GM12878 (cell line): ENCODE data around the gene FGF12. TPM values are rescaled to one million over a fixed set of nuclear protein-coding genes. Genes with fewer than 3 reads are reported as not detected.

Experiments
- ASH2L ChIP-seq: fragments of 300-600, 200-600 bp; sonication (generic); IDR thresholded peaks from 2 replicates; pipeline ENCODE4 v1.6.1; 2017; ENCODE audit warnings: low read depth, mild to moderate bottlenecking, borderline replicate concordance
- BMI1 ChIP-seq: fragments of 450-650 bp; IDR thresholded peaks from 2 replicates; pipeline ENCODE4 v1.6.1; 2016; ENCODE audit warnings: mild to moderate bottlenecking, moderate library complexity, borderline replicate concordance
- CHD4 ChIP-seq: fragments of 200-600 bp; sonication (generic); IDR thresholded peaks from 2 replicates; pipeline ENCODE4 v1.6.1; 2016; ENCODE audit warnings: mild to moderate bottlenecking
- ESRRA ChIP-seq: IDR thresholded peaks from 2 replicates; pipeline ENCODE4 v1.6.1; 2012; ENCODE audit warnings: mild to moderate bottlenecking, low read length, improper control_type of control experiment
- NR2C2 ChIP-seq: IDR thresholded peaks from 2 replicates; pipeline ENCODE4 v1.6.1; 2011; ENCODE audit warnings: borderline replicate concordance, low read depth; ENCODE audit not compliant: control insufficient read depth, insufficient read length
- SMAD5 ChIP-seq: IDR thresholded peaks from 2 replicates; pipeline ENCODE4 v1.6.1; 2016; ENCODE audit warnings: antibody characterized with exemption, low read depth
- TCF12 ChIP-seq: IDR thresholded peaks from 2 replicates; pipeline ENCODE4 v1.6.1; 2011; ENCODE audit warnings: low read depth, mild to moderate bottlenecking, low read length
- polyA plus RNA-seq, 11 experiments: library from polyadenylated mRNA; depleted of rRNA in 4 of 11; unstranded in 6 of 11; stranded (reverse) in 5 of 11; fragments of >200 nt; fragmentation: Nextera tagmentation in 4 of 11; fragmentation: Illumina TruSeq in 1 of 11; extraction: Ambion mirVana in 4 of 11; extraction: Trizol in 1 of 11; gene quantifications; 1 replicate in 1 of 11; 2 replicates in 10 of 11; pipeline versions ENCODE4 v1.2.1 to v1.2.3, GENCODE V29; 2011 to 2016; ENCODE audit warnings: inconsistent platforms in 2 of 11, missing spikeins in 2 of 11, low read depth in 1 of 11
- total RNA-seq, 4 experiments: library from RNA; depleted of rRNA in 3 of 4; stranded (reverse); fragments of >200 nt in 3 of 4; fragmentation: Illumina TruSeq in 1 of 4; extraction: Trizol in 1 of 4; gene quantifications; 2 replicates each; pipeline versions ENCODE4 v1.2.1 to v1.2.3, GENCODE V29; 2013 to 2021
- TF ChIP-seq, protein P1 (sequence below): IDR thresholded peaks from 2 replicates; pipeline ENCODE4 v1.6.1; 2012; ENCODE audit warnings: low read length, inconsistent platforms
- TF ChIP-seq, protein P2 (sequence below): fragments of 450-650 bp; IDR thresholded peaks from 2 replicates; pipeline ENCODE4 v1.6.1; 2017; ENCODE audit warnings: borderline replicate concordance
- TF ChIP-seq, protein P3 (sequence below): fragments of 150-350 bp; IDR thresholded peaks from 2 replicates; pipeline ENCODE4 v1.6.1; 2014; ENCODE audit warnings: mild to moderate bottlenecking, low read depth, low read length

The FGF12 gene
- total and polyA plus RNA-seq, 10 of the 15 experiments (the other 5 are each of a cell fraction or from before 2014, with no cell fraction given): 0.03 to 0.43 (median 0.13) TPM; not detected in 7

DNA sequence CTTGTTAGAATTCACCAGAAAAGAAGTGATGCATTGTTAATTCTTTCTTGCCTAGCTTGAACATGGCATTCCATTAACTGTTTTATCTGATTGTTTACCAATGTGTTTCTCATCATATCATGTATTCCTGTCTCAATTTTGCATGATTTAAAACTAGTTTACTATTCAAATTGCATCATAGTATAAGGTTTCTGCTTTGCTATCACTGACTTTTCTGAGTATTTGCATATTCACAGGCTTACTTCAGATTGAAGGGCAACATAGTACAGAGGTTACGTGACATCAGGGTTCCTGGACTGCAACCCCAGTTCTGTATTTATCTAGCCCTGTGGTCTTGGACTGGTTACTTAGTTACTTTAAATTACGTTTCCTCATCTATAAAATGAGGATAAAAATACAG, 561.8 kb downstream of the FGF12 start (continued):
- TF ChIP-seq, protein P1, sequence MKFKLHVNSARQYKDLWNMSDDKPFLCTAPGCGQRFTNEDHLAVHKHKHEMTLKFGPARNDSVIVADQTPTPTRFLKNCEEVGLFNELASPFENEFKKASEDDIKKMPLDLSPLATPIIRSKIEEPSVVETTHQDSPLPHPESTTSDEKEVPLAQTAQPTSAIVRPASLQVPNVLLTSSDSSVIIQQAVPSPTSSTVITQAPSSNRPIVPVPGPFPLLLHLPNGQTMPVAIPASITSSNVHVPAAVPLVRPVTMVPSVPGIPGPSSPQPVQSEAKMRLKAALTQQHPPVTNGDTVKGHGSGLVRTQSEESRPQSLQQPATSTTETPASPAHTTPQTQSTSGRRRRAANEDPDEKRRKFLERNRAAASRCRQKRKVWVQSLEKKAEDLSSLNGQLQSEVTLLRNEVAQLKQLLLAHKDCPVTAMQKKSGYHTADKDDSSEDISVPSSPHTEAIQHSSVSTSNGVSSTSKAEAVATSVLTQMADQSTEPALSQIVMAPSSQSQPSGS: no peak
- TF ChIP-seq, protein P2, sequence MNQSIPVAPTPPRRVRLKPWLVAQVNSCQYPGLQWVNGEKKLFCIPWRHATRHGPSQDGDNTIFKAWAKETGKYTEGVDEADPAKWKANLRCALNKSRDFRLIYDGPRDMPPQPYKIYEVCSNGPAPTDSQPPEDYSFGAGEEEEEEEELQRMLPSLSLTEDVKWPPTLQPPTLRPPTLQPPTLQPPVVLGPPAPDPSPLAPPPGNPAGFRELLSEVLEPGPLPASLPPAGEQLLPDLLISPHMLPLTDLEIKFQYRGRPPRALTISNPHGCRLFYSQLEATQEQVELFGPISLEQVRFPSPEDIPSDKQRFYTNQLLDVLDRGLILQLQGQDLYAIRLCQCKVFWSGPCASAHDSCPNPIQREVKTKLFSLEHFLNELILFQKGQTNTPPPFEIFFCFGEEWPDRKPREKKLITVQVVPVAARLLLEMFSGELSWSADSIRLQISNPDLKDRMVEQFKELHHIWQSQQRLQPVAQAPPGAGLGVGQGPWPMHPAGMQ: no peak
- TF ChIP-seq SMAD5 (no peak), CHD4 (no peak), NR2C2 (no peak), BMI1 (no peak), ASH2L (no peak), TCF12 (no peak), ESRRA (no peak)
- TF ChIP-seq, protein P3, sequence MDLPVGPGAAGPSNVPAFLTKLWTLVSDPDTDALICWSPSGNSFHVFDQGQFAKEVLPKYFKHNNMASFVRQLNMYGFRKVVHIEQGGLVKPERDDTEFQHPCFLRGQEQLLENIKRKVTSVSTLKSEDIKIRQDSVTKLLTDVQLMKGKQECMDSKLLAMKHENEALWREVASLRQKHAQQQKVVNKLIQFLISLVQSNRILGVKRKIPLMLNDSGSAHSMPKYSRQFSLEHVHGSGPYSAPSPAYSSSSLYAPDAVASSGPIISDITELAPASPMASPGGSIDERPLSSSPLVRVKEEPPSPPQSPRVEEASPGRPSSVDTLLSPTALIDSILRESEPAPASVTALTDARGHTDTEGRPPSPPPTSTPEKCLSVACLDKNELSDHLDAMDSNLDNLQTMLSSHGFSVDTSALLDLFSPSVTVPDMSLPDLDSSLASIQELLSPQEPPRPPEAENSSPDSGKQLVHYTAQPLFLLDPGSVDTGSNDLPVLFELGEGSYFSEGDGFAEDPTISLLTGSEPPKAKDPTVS: no peak
